PFSK-1 (cell line): Measurements from ENCODE around the gene SOX8.

Source experiments
- POLR2AphosphoS5 ChIP-seq: IDR thresholded peaks from 2 replicates; pipeline ENCODE4 v1.6.1; 2012; ENCODE audit warnings: low read depth, mild to moderate bottlenecking, control low read depth, low read length, moderate library complexity
- REST ChIP-seq, 2 experiments: IDR thresholded peaks; 2 replicates each; pipeline versions ENCODE4 v1.6.1 to v1.8.0; 2011 to 2012; ENCODE audit warnings: low read depth in 2 of 2, low read length in 2 of 2, control low read depth in 1 of 2, inconsistent platforms in 1 of 2, mild to moderate bottlenecking in 1 of 2, moderate library complexity in 1 of 2; ENCODE audit not compliant: insufficient read depth in 1 of 2
- SIN3A ChIP-seq: IDR thresholded peaks from 2 replicates; pipeline ENCODE4 v1.6.1; 2012; ENCODE audit warnings: mild to moderate bottlenecking, low read length, moderate library complexity, borderline replicate concordance; ENCODE audit not compliant: insufficient read depth
- TAF1 ChIP-seq: IDR thresholded peaks from 2 replicates; pipeline ENCODE4 v1.6.1; 2012; ENCODE audit warnings: low read length, control low read depth, borderline replicate concordance; ENCODE audit not compliant: insufficient read depth

DNA sequence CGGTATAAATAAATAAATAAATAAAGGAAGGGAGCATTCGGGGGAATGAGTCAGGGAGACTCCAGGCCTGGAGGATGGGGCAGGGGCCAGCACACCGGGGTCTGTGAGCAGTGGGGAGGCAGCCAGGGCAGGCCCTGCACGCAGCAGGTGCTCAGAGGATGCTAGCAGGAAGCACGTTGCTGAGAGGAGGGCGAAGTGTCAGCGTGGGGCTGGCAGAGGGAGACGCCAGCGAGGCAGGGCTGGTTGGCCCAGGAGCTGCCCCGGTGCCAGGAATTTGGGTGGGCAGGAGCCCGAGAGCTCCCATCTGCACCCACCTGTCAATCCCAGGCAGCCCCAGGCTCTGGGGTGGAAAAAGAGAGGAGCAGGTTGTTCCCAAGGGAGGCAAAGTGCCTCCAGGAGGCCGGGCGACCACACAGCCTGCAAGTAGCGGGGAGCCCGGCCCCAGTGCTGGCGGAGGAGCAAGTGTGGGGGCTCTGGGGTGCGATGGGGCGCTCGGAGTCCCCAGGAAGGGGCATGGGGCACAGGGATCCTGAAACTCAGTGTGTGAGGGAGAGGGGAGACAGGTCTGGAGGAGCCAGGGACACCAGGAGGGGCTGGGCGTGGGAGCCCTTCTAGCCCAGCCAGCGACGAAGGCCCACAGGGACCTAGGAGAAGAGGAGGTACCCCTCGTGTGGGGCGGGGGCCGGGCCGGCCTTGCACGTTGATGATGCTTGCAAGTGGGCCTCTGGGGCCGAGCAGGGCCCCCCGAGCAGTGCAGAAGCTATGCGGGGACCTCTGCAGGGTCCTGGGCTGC lies 28.0 kb downstream of the SOX8 start:
- TF ChIP-seq REST (IDR thresholded peaks at IDR 0.05; ENCODE audit: insufficient read depth in 1 of 2, low read depth in 2 of 2, low read length in 2 of 2) (no peak), POLR2AphosphoS5 (no peak), TAF1 (no peak), SIN3A (no peak)
